Body of pancreas (tissue), 4 donors: ENCODE data around the gene GLRA3. TPM values are rescaled to one million over a fixed set of nuclear protein-coding genes. Genes with fewer than 3 reads are reported as not detected.

ENCODE experiments used
- ATAC-seq: fragments of 150-250 bp; one replicate; pipeline ENCODE4 v1.9.1; 2016
- DNase-seq, 4 donors: peaks; one replicate each; pipeline ENCODE4 v3.0.0-alpha.2; 2019
- H3K27ac ChIP-seq, 4 donors: fragments of 200-600 bp; sonication (generic); 1 replicate in 3 of 4; 2 replicates in 1 of 4; pipeline versions ENCODE4 v1.5.1 to v1.6.1; 2016 to 2019; ENCODE audit warnings: mild to moderate bottlenecking in 1 of 4, mixed read lengths in 1 of 4, moderate library complexity in 1 of 4
- H3K27me3 ChIP-seq, 2 donors: fragments of 200-600 bp; sonication (generic); one replicate each; pipeline ENCODE4 v1.6.0; 2016; ENCODE audit warnings: mild to moderate bottlenecking in 1 of 2
- H3K36me3 ChIP-seq, 2 donors: fragments of 200-600 bp; sonication (generic); replicated peaks in 1 of 2; 2 replicates each; pipeline ENCODE4 v1.5.1; 2016; ENCODE audit warnings: low read depth in 2 of 2; ENCODE audit not compliant: insufficient read depth in 1 of 2
- H3K4me1 ChIP-seq: fragments of 200-600 bp; sonication (generic); one replicate; pipeline ENCODE4 v1.6.0; 2016
- H3K4me3 ChIP-seq, 2 donors: fragments of 200-600 bp; sonication (generic); 1 replicate in 1 of 2; 2 replicates in 1 of 2; pipeline ENCODE4 v1.5.1; 2016 to 2019
- H3K9me3 ChIP-seq, 3 donors: fragments of 200-600 bp; sonication (generic); 1 replicate in 2 of 3; 2 replicates in 1 of 3; pipeline ENCODE4 v1.5.1; 2016
- CTCF ChIP-seq, 7 experiments: fragments of 450-650 bp in 4 of 7; fragments of 200-600 bp in 3 of 7; sonication (generic) in 3 of 7; IDR thresholded peaks; one replicate each; pipeline ENCODE4 v1.5.1; 2016 to 2019; ENCODE audit warnings: antibody characterized with exemption in 7 of 7
- POLR2A ChIP-seq, 3 donors: fragments of 450-650 bp; IDR thresholded peaks; one replicate each; pipeline ENCODE4 v1.6.1; 2016; ENCODE audit warnings: antibody characterized with exemption in 3 of 3, mild to moderate bottlenecking in 2 of 3
- WGBS, 2 donors: methylation state at CpG; one replicate each; pipeline ENCODE4 v1.1.5; 2017; 5-methylcytosine and 5-hydroxymethylcytosine counted together
- intact Hi-C: fragments of 100-400 bp; cut with DNase I; formaldehyde crosslinking; loops from one replicate; pipeline ENCODE4 v1.15.1; 2023
- total RNA-seq, 2 donors: library from RNA; depleted of rRNA; stranded (reverse); fragments of >200 nt; gene quantifications; one replicate each; pipeline ENCODE4 v1.1.0, GENCODE V29; 2016

Gene GLRA3
- total RNA-seq, 2 donors from 2014 or later = 0.26 TPM; not detected in 1

DNA sequence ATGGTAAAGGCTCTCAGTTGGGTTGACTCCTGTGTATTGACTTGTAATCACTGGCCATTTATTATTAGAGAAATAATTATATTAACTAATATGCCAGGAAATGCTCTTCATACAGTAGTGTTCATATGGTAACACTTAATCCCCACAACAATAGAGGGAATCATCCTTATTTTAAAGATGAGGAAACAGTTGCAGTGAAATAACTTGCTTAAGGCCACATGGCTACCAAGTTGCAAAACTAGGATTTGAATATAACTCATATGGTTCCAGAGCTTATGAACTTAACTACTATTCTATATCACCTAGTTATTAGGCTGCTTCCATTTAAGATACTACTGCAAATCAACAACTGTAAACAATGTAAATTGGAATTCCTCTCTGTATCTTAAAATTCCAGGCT, 163.2 kb downstream of the GLRA3 start:
- no peaks in the 10 kb centered on the region for H3K4me1 ChIP-seq
- ATAC-seq (no peak), DNase-seq (no peak)
- H3K4me3 ChIP-seq = no peak overlapping the region
- H3K27ac ChIP-seq = no peak overlapping the region
- H3K36me3 ChIP-seq = no peaks in the 10 kb centered on the region
- no peak for TF ChIP-seq CTCF (IDR thresholded peaks at IDR 0.05)
- no peak for TF ChIP-seq POLR2A (IDR thresholded peaks at IDR 0.05)
- H3K27me3 ChIP-seq = no peaks in the 10 kb centered on the region
- intact Hi-C loops = no loop called here
- H3K9me3 ChIP-seq = no peaks in the 10 kb centered on the region

GRCh38 chr4:174663216-174663615, 165.8 kb downstream of the GLRA3 start:
- TF ChIP-seq POLR2A (IDR thresholded peaks at IDR 0.05) = no peak
- no peak for TF ChIP-seq CTCF (IDR thresholded peaks at IDR 0.05)
- H3K4me3 ChIP-seq = no peak overlapping the region
- WGBS, 2 donors = 51 to 61% methylated on average over 2 of the region's 2 CpGs
- ATAC-seq = no peak
- no peaks in the 10 kb centered on the region for H3K27me3 ChIP-seq
- intact Hi-C loops = no loop called here
- H3K36me3 ChIP-seq = no peaks in the 10 kb centered on the region
- no peaks in the 10 kb centered on the region for H3K4me1 ChIP-seq
- DNase-seq = no peak
- H3K27ac ChIP-seq = no peak overlapping the region
- H3K9me3 ChIP-seq = no peaks in the 10 kb centered on the region

GRCh38 chr4:174658246-174658645, 170.8 kb downstream of the GLRA3 start:
- Histone ChIP-seq H3K36me3 (no peaks in the 10 kb centered on the region), H3K4me1 (no peaks in the 10 kb centered on the region), H3K9me3 (no peaks in the 10 kb centered on the region), H3K4me3 (no peak overlapping the region), H3K27ac (no peak overlapping the region), H3K27me3 (no peaks in the 10 kb centered on the region)
- TF ChIP-seq CTCF (IDR thresholded peaks at IDR 0.05) (no peak), POLR2A (IDR thresholded peaks at IDR 0.05) (no peak)
- 59 to 60% methylated on average over 3 of the region's 3 CpGs for WGBS, 2 donors
- intact Hi-C loops = no loop called here
- DNase-seq = no peak
- no peak for ATAC-seq

GRCh38 chr4:174657472-174657871, 171.6 kb downstream of the GLRA3 start:
- WGBS, 2 donors = 59 to 63% methylated on average over 6 of the region's 6 CpGs
- ATAC-seq = no peak

More at GRCh38 chr4:174657472-174657871, 171.6 kb downstream of the GLRA3 start:
- Histone ChIP-seq H3K4me3 (no peak overlapping the region), H3K27ac (no peak overlapping the region), H3K9me3 (no peaks in the 10 kb centered on the region), H3K36me3 (no peaks in the 10 kb centered on the region), H3K4me1 (no peaks in the 10 kb centered on the region), H3K27me3 (no peaks in the 10 kb centered on the region)
- no peak for DNase-seq
- intact Hi-C loops = no loop called here
- no peak for TF ChIP-seq CTCF (IDR thresholded peaks at IDR 0.05)
- TF ChIP-seq POLR2A (IDR thresholded peaks at IDR 0.05) = no peak
